ENCODE measurements around the gene ERC1.

DNA sequence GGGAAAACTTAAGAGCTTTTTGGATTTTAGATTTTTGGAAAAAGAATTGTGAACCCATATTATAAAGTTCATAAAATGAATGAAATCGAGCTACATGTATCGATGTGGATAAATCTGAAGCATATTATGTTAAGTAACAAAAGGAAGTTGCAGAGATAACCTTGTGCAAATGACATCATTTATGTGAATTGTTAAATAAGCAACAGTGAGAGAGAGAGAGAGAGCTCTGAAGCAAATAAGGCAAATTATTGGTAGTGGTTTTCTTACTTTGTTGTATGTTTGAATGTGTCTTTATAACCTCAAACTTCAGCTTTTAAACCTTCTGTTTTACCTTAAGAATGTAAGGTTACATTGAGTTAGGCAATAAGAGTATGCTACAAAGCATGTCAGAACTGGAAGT is 78.8 kb downstream of the ERC1 start:
- TF ChIP-seq EZH2 (IDR thresholded peaks at IDR 0.05; ENCODE audit: low read length, unreplicated experiment) (no peak), CTCF (conservative IDR thresholded peaks at IDR 0.05; ENCODE audit: low read depth, low read length) (no peak), EZH2phosphoT487 (IDR thresholded peaks at IDR 0.05; ENCODE audit: borderline replicate concordance, low read length) (no peak)
